ENCODE results near the gene PATE2. TPM values are rescaled to one million over a fixed set of nuclear protein-coding genes. Genes with fewer than 3 reads are reported as not detected.

Gene PATE2
- total and polyA plus RNA-seq, 2 donors (not counting 1 experiment from before 2014, with no cell fraction given) = not detected

DNA sequence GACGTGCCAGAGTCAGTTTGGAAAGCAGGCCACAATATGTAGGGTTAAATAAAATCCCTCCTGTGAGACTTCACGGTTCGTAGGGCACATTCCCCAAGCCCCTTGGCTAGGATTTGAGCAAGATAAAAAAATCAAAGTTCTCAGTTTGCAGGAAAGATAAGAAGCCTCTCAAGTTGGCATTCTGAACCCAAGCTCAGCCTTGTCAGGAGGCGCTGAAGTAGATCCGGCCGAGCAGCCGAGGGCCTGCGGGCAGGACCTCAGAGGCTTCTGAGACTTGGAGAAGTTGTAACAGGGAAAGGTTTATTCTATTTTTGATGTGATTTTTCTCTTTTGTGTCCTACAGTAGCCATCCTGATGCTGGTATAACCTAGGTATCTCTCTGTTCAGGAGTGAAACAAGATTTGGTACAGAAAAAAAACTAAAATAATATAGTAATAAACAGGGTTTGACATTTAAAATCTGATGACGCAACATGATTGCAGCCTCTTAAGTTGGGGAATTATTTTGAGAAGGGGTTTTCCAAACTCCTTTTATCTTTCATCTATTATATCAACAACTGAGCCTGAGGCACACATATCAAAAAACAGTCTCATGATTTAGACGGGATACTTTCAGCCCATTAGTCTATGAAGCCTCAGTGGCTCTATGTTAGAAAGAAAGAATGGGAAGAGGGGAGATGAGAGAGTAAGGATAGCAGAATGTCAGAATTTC, 10.1 kb downstream of the PATE2 start:
- H3K4me3 Mint-ChIP-seq = no peak overlapping the region
- no peak overlapping the region for H3K27ac Mint-ChIP-seq

DNA sequence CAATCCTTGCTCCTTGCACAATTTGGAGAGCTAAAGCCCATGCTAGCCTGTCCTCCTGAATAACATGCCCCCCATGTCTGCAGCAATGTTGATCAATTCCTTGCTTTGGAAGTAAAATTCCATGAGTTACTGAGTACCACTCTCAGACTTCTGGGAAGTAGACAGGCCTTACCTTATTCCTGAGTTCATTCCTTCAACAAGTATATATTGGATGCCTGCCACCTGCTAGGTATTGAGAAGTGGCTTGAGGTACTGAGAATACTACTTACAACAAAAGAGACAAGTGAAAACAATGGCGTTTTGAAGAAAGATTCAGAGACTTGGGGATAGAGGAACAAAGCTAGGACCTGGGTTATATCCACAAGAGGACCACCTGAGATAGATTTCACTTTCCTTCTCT, 12.4 kb downstream of the PATE2 start:
- DNase-seq (no peak), ATAC-seq (ENCODE audit: low read depth) (no peak)
- H2AFZ ChIP-seq (ENCODE audit: insufficient read depth, low read depth, low read length, poor library complexity, severe bottlenecking) = no peak overlapping the region
- no peak overlapping the region for H3K9ac ChIP-seq (ENCODE audit: low read length)
- peaks cover 0 to 4% (median 0%) of the 10 kb centered on the region in 3 donors for H3K9me3 ChIP-seq (ENCODE audit: control extremely low read depth in 1 of 3, control insufficient read depth in 2 of 3, insufficient read depth in 1 of 3, low read length in 2 of 3)
- peaks cover 0 to 4% (median 0%) of the 10 kb centered on the region in 4 experiments for H3K27me3 ChIP-seq (replicated peaks in 1 of 4; ENCODE audit: control extremely low read depth in 1 of 4, control insufficient read depth in 3 of 4, insufficient read depth in 4 of 4, low read length in 3 of 4)
- H3K4me3 Mint-ChIP-seq = no peak overlapping the region
- peaks cover 5% of the 10 kb centered on the region for H3K9me3 Mint-ChIP-seq (ENCODE audit: insufficient read depth)
- ChIA-PET POLR2A (no interaction called here), CTCF (no interaction called here)
- H3K4me3 ChIP-seq (ENCODE audit: control extremely low read depth in 1 of 5, extremely low read depth in 1 of 5, insufficient read depth in 1 of 5, low read depth in 2 of 5, low read length in 4 of 5) = no peak overlapping the region
- H3K79me2 ChIP-seq (ENCODE audit: control insufficient read depth, insufficient read depth, low read length) = no peaks in the 10 kb centered on the region
- H3K27ac Mint-ChIP-seq = no peak overlapping the region
- WGBS (ENCODE audit: insufficient coverage) = 100% methylated on average over 1 of the region's 1 CpG
- no peaks in the 10 kb centered on the region for H3K36me3 ChIP-seq (replicated peaks in 1 of 2; ENCODE audit: control extremely low read depth in 1 of 2, control insufficient read depth in 1 of 2, extremely low read depth in 1 of 2, insufficient read depth in 2 of 2, low read length in 1 of 2)
- H3K4me1 Mint-ChIP-seq = no peaks in the 10 kb centered on the region
- H3K4me2 ChIP-seq (replicated peaks; ENCODE audit: low read depth, low read length, poor library complexity, severe bottlenecking) = no peak overlapping the region
- peaks cover 8% of the 10 kb centered on the region for H3K27me3 Mint-ChIP-seq
- intact Hi-C loops (cut with micrococcal nuclease) = no loop called here
- no peaks in the 10 kb centered on the region for H4K20me1 ChIP-seq (ENCODE audit: control insufficient read depth, insufficient read depth, low read length, poor library complexity, severe bottlenecking)
- no peak overlapping the region for H3K27ac ChIP-seq (ENCODE audit: low read length in 2 of 2)
- TF ChIP-seq, protein P1, sequence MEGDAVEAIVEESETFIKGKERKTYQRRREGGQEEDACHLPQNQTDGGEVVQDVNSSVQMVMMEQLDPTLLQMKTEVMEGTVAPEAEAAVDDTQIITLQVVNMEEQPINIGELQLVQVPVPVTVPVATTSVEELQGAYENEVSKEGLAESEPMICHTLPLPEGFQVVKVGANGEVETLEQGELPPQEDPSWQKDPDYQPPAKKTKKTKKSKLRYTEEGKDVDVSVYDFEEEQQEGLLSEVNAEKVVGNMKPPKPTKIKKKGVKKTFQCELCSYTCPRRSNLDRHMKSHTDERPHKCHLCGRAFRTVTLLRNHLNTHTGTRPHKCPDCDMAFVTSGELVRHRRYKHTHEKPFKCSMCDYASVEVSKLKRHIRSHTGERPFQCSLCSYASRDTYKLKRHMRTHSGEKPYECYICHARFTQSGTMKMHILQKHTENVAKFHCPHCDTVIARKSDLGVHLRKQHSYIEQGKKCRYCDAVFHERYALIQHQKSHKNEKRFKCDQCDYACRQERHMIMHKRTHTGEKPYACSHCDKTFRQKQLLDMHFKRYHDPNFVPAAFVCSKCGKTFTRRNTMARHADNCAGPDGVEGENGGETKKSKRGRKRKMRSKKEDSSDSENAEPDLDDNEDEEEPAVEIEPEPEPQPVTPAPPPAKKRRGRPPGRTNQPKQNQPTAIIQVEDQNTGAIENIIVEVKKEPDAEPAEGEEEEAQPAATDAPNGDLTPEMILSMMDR (IDR thresholded peaks at IDR 0.05) = no peak
- TF ChIP-seq EZH2 (IDR thresholded peaks at IDR 0.05; ENCODE audit: borderline replicate concordance, insufficient read depth, low read depth, low read length, poor library complexity, severe bottlenecking) = no peak
- no peaks in the 10 kb centered on the region for H3K4me1 ChIP-seq (ENCODE audit: control insufficient read depth in 2 of 2, insufficient read depth in 2 of 2, low read length in 2 of 2)

More for the DNA sequence above, 10.1 kb downstream of the PATE2 start:
- WGBS (ENCODE audit: insufficient coverage) = 71% methylated on average over 6 of the region's 10 CpGs
- Histone ChIP-seq H4K20me1 (ENCODE audit: control insufficient read depth, insufficient read depth, low read length, poor library complexity, severe bottlenecking) (no peaks in the 10 kb centered on the region), H3K4me1 (ENCODE audit: control insufficient read depth in 2 of 2, insufficient read depth in 2 of 2, low read length in 2 of 2) (no peaks in the 10 kb centered on the region), H3K4me2 (replicated peaks; ENCODE audit: low read depth, low read length, poor library complexity, severe bottlenecking) (no peak overlapping the region), H3K27me3 (replicated peaks in 1 of 4; ENCODE audit: control extremely low read depth in 1 of 4, control insufficient read depth in 3 of 4, insufficient read depth in 4 of 4, low read length in 3 of 4) (peaks cover 0 to 4% (median 0%) of the 10 kb centered on the region in 4 experiments), H3K9ac (ENCODE audit: low read length) (no peak overlapping the region), H2AFZ (ENCODE audit: insufficient read depth, low read depth, low read length, poor library complexity, severe bottlenecking) (no peak overlapping the region), H3K27ac (ENCODE audit: low read length in 2 of 2) (no peak overlapping the region), H3K4me3 (ENCODE audit: control extremely low read depth in 1 of 5, extremely low read depth in 1 of 5, insufficient read depth in 1 of 5, low read depth in 2 of 5, low read length in 4 of 5) (no peak overlapping the region), H3K79me2 (ENCODE audit: control insufficient read depth, insufficient read depth, low read length) (no peaks in the 10 kb centered on the region), H3K36me3 (replicated peaks in 1 of 2; ENCODE audit: control extremely low read depth in 1 of 2, control insufficient read depth in 1 of 2, extremely low read depth in 1 of 2, insufficient read depth in 2 of 2, low read length in 1 of 2) (no peaks in the 10 kb centered on the region), H3K9me3 (ENCODE audit: control extremely low read depth in 1 of 3, control insufficient read depth in 2 of 3, insufficient read depth in 1 of 3, low read length in 2 of 3) (peaks cover 0 to 4% (median 0%) of the 10 kb centered on the region in 3 donors)
- no peaks in the 10 kb centered on the region for H3K4me1 Mint-ChIP-seq
- intact Hi-C loops (cut with micrococcal nuclease) = no loop called here
- POLR2A ChIA-PET = no interaction called here
- H3K27me3 Mint-ChIP-seq = peaks cover 8% of the 10 kb centered on the region
- TF ChIP-seq, protein P1 (IDR thresholded peaks at IDR 0.05) = no peak
- no peak for TF ChIP-seq EZH2 (IDR thresholded peaks at IDR 0.05; ENCODE audit: borderline replicate concordance, insufficient read depth, low read depth, low read length, poor library complexity, severe bottlenecking)
- ATAC-seq (ENCODE audit: low read depth) (no peak), DNase-seq (no peak)
- CTCF ChIA-PET = no interaction called here
- no peaks in the 10 kb centered on the region for H3K9me3 Mint-ChIP-seq (ENCODE audit: insufficient read depth)
